H1 (cell line): Measurements from ENCODE around the gene ERI3.

Experiments used
- ATF3 ChIP-seq: IDR thresholded peaks from 2 replicates; pipeline ENCODE4 v1.6.1; 2011; ENCODE audit warnings: low read depth, mild to moderate bottlenecking, low read length; ENCODE audit not compliant: insufficient read depth
- CBX5 ChIP-seq: fragments of 300-800, 300-1000 bp; sonication (generic); IDR thresholded peaks from 2 replicates; pipeline ENCODE4 v1.7.1; 2016; ENCODE audit warnings: antibody characterized with exemption, low read length, low read depth
- CEBPB ChIP-seq: IDR thresholded peaks from 2 replicates; pipeline ENCODE4 v1.6.1; 2012; ENCODE audit warnings: low read depth, low read length
- CTCF ChIP-seq, 3 experiments: IDR thresholded peaks; 1 replicate in 2 of 3; 2 replicates in 1 of 3; pipeline versions ENCODE4 v1.5.1 to v1.6.1; 2011; ENCODE audit warnings: low read length in 3 of 3, mild to moderate bottlenecking in 3 of 3, inconsistent platforms in 2 of 3, low read depth in 1 of 3, moderate library complexity in 1 of 3; ENCODE audit not compliant: insufficient read depth in 1 of 3; ENCODE audit errors: control extremely low read depth in 1 of 3
- EP300 ChIP-seq, 2 experiments: IDR thresholded peaks; 1 replicate in 1 of 2; 2 replicates in 1 of 2; pipeline ENCODE4 v1.6.1; 2011 to 2012; ENCODE audit warnings: low read depth in 2 of 2, low read length in 2 of 2, mild to moderate bottlenecking in 2 of 2, borderline replicate concordance in 1 of 2, inconsistent platforms in 1 of 2, moderate library complexity in 1 of 2
- EZH2 ChIP-seq: fragments of 200-600 bp; sonication (generic); IDR thresholded peaks from 2 replicates; pipeline ENCODE4 v1.7.1; 2012; ENCODE audit warnings: low read depth, mild to moderate bottlenecking, moderate library complexity, low read length, inconsistent platforms; ENCODE audit not compliant: severe bottlenecking
- HDAC6 ChIP-seq: IDR thresholded peaks from one replicate; pipeline ENCODE4 v1.7.1; 2012; ENCODE audit warnings: low read depth, mild to moderate bottlenecking, inconsistent platforms, low read length, moderate library complexity
- POLR2AphosphoS5 ChIP-seq: IDR thresholded peaks from 2 replicates; pipeline ENCODE4 v1.6.1; 2011; ENCODE audit warnings: low read depth, low read length
- TBP ChIP-seq: IDR thresholded peaks from 2 replicates; pipeline ENCODE4 v1.6.1; 2011; ENCODE audit warnings: low read depth, low read length, improper control_type of control experiment
- TF ChIP-seq, protein P1 (sequence below): IDR thresholded peaks from 2 replicates; pipeline ENCODE4 v1.6.1; 2012; ENCODE audit warnings: inconsistent platforms

DNA sequence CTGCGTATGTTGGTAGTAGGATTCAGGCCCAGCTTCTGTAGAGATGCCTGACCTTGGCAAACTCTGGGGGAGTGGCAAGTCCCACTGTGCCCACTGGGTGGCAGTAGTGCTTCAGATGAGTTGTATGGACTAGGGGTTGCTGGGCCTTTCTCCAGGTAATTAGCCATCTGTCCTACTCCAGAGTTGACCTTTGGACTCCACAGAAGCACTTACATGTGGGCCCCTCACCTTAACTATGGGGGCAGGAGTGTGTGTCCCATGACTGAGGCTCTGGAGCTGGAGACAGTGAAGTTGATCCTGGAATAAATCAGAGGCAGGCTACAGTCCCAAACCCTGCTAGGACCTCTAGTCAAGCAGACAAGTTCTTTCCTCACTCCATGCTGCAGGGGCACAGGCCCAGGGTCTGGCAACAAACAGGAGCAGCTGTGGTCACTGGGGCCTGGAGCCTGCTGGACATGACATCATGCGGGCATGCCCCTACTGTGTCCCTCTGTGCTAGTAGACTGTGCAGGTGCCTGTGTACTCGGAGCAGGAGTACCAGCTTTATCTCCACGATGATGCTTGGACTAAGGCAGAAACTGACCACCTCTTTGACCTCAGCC, 137.1 kb downstream of the ERI3 start:
- TF ChIP-seq EP300 (IDR thresholded peaks at IDR 0.05; ENCODE audit: borderline replicate concordance in 1 of 2, low read depth in 2 of 2, low read length in 2 of 2) (no peak), ATF3 (no peak), HDAC6 (no peak), CEBPB (no peak), CTCF (IDR thresholded peaks at IDR 0.05; ENCODE audit: control extremely low read depth in 1 of 3, insufficient read depth in 1 of 3, low read depth in 1 of 3, low read length in 3 of 3) (peak; percentile 93 to 97 (median 97)), EZH2 (no peak), POLR2AphosphoS5 (no peak), CBX5 (no peak), TBP (no peak)
- TF ChIP-seq, protein P1, sequence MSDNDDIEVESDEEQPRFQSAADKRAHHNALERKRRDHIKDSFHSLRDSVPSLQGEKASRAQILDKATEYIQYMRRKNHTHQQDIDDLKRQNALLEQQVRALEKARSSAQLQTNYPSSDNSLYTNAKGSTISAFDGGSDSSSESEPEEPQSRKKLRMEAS, result no peak
